ENCODE results near the gene TBC1D2B.

Gene TBC1D2B

DNA sequence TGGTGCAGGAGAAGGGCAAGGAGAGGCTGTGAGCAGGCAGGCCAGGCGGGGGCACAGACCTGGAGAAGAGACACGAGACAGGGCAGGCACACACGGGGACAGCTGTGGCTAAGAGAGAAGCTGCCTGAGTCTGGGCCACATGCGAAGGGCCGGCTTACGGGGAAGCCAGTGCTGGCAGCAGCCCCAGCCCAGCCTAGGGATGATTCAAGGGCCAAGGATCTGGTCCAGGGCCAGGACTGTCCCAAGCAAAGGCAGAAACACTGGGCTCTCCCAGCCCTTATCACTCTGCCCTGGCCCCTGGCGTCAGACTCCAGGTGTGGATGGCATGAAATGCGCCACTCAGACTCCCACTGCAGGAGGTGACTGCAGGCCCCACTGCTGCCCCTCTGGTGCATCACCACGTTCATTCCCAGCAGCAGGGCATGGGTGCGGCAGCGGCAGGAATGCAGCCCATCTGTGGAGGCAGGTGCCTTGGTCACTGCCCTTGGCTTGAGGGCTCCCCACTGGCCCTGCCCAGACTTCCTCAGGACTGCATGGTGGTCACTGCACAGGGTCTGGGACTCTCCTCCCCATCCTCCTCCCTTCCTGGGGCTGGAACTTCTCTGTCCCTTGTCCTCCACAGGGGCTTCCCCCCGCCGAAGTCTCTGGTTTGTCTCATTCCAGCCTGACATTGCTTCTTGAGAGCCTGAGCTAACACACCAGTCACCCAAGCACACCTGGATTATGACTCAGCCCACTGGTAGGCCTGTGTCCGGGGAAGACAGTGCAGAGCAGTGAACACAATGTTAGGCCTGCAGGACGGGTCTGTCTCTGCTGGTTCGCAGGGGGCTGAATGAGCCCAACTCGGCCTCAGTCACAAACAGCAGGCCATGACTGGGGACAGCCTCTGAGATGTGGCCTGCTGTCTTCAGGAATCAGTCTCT, 69.3 kb downstream of the TBC1D2B start:
- H3K4me3 ChIP-seq (ENCODE audit: low read depth, low read length): no peak overlapping the region
- peaks cover 14 to 73% of the 10 kb centered on the region in 2 experiments for H3K36me3 ChIP-seq (ENCODE audit: control insufficient read depth in 2 of 2, insufficient read depth in 1 of 2, low read length in 2 of 2)
- TF ChIP-seq, protein P1, sequence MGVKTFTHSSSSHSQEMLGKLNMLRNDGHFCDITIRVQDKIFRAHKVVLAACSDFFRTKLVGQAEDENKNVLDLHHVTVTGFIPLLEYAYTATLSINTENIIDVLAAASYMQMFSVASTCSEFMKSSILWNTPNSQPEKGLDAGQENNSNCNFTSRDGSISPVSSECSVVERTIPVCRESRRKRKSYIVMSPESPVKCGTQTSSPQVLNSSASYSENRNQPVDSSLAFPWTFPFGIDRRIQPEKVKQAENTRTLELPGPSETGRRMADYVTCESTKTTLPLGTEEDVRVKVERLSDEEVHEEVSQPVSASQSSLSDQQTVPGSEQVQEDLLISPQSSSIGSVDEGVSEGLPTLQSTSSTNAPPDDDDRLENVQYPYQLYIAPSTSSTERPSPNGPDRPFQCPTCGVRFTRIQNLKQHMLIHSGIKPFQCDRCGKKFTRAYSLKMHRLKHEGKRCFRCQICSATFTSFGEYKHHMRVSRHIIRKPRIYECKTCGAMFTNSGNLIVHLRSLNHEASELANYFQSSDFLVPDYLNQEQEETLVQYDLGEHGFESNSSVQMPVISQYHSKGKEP (tag by site-specific recombination; IDR thresholded peaks at IDR 0.05): no peak
- no peak for TF ChIP-seq BCL11B (tag by site-specific recombination; IDR thresholded peaks at IDR 0.05; ENCODE audit: low read depth)
- TF ChIP-seq ZNF768 (tag by site-specific recombination; IDR thresholded peaks at IDR 0.05): no peak
- TF ChIP-seq, protein P2, sequence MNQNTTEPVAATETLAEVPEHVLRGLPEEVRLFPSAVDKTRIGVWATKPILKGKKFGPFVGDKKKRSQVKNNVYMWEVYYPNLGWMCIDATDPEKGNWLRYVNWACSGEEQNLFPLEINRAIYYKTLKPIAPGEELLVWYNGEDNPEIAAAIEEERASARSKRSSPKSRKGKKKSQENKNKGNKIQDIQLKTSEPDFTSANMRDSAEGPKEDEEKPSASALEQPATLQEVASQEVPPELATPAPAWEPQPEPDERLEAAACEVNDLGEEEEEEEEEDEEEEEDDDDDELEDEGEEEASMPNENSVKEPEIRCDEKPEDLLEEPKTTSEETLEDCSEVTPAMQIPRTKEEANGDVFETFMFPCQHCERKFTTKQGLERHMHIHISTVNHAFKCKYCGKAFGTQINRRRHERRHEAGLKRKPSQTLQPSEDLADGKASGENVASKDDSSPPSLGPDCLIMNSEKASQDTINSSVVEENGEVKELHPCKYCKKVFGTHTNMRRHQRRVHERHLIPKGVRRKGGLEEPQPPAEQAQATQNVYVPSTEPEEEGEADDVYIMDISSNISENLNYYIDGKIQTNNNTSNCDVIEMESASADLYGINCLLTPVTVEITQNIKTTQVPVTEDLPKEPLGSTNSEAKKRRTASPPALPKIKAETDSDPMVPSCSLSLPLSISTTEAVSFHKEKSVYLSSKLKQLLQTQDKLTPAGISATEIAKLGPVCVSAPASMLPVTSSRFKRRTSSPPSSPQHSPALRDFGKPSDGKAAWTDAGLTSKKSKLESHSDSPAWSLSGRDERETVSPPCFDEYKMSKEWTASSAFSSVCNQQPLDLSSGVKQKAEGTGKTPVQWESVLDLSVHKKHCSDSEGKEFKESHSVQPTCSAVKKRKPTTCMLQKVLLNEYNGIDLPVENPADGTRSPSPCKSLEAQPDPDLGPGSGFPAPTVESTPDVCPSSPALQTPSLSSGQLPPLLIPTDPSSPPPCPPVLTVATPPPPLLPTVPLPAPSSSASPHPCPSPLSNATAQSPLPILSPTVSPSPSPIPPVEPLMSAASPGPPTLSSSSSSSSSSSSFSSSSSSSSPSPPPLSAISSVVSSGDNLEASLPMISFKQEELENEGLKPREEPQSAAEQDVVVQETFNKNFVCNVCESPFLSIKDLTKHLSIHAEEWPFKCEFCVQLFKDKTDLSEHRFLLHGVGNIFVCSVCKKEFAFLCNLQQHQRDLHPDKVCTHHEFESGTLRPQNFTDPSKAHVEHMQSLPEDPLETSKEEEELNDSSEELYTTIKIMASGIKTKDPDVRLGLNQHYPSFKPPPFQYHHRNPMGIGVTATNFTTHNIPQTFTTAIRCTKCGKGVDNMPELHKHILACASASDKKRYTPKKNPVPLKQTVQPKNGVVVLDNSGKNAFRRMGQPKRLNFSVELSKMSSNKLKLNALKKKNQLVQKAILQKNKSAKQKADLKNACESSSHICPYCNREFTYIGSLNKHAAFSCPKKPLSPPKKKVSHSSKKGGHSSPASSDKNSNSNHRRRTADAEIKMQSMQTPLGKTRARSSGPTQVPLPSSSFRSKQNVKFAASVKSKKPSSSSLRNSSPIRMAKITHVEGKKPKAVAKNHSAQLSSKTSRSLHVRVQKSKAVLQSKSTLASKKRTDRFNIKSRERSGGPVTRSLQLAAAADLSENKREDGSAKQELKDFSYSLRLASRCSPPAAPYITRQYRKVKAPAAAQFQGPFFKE (tag by site-specific recombination; IDR thresholded peaks at IDR 0.05; ENCODE audit: borderline replicate concordance): no peak
- TF ChIP-seq ZNF433 (tag by site-specific recombination; IDR thresholded peaks at IDR 0.05; ENCODE audit: low read depth): no peak
- no peak for TF ChIP-seq ZIC2 (tag by site-specific recombination; IDR thresholded peaks at IDR 0.05)
- TF ChIP-seq ZBTB48 (tag by site-specific recombination; IDR thresholded peaks at IDR 0.05): no peak
- TF ChIP-seq ZNF514 (tag by site-specific recombination; IDR thresholded peaks at IDR 0.05): no peak
- TF ChIP-seq ZNF121 (tag by site-specific recombination; IDR thresholded peaks at IDR 0.05): no peak
- TF ChIP-seq ZNF777 (tag by site-specific recombination; IDR thresholded peaks at IDR 0.05; ENCODE audit: borderline replicate concordance): no peak
- TF ChIP-seq, protein P3, sequence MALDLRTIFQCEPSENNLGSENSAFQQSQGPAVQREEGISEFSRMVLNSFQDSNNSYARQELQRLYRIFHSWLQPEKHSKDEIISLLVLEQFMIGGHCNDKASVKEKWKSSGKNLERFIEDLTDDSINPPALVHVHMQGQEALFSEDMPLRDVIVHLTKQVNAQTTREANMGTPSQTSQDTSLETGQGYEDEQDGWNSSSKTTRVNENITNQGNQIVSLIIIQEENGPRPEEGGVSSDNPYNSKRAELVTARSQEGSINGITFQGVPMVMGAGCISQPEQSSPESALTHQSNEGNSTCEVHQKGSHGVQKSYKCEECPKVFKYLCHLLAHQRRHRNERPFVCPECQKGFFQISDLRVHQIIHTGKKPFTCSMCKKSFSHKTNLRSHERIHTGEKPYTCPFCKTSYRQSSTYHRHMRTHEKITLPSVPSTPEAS (tag by site-specific recombination; IDR thresholded peaks at IDR 0.05): no peak
- no peak for TF ChIP-seq ZNF830 (tag by site-specific recombination; IDR thresholded peaks at IDR 0.05; ENCODE audit: low read depth)
- TF ChIP-seq ZNF175 (tag by site-specific recombination; IDR thresholded peaks at IDR 0.05): no peak
- no peak for TF ChIP-seq ZFP69B (tag by site-specific recombination; IDR thresholded peaks at IDR 0.05)
- peaks cover 6% of the 10 kb centered on the region; the same call in 1 of the 2 replicates for H3K4me1 ChIP-seq (ENCODE audit: control insufficient read depth, insufficient read depth, low read length)
- CTCF ChIA-PET: interaction anchor here (0.7 to 5.6 kb wide), 6 partner anchors 41 to 171 kb away, joined by 3 to 44 read pairs (median 6); no protein-coding TSS in a partner anchor
- POLR2A ChIA-PET: no interaction called here
- no peaks in the 10 kb centered on the region for H3K9me3 ChIP-seq (ENCODE audit: control insufficient read depth, insufficient read depth, low read depth, low read length)
- no peak overlapping the region for H3K27ac ChIP-seq (ENCODE audit: extremely low read depth, low read depth, low read length)

Data from HEK293 (cell line).